Measurements from ENCODE around the gene CXADR. TPM values are rescaled to one million over a fixed set of nuclear protein-coding genes. Genes with fewer than 3 reads are reported as not detected.
"Not testable (repeated sequence)": the region's sequence is repeated elsewhere in the genome, so short reads cannot be mapped to it uniquely, and the experiment has no call there.

The CXADR gene
- total RNA-seq, 2 experiments from 2014 or later = 0.29 to 0.75 TPM

DNA sequence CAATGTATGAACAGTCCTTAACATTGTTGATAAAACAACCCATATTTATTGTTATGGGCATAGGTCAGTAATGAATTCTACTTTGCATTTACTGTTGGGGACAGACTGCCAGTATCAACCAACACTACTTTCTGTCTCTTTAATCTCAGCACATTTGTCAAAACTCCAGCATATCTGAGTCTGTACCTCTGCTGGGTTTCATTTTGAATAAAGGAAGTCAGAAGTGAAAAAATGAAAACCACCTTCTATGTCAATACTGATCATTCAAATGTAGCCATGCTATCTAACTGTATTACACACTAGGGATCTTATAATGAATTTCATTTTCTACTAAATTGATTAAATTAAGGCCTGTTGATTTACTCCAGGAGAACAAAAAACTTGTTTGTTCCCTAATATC, 24.2 kb upstream of the CXADR start:
- no peak overlapping the region for H3K27ac Mint-ChIP-seq
- H3K27me3 Mint-ChIP-seq = peaks cover 2% of the 10 kb centered on the region
- ChIA-PET CTCF (no interaction called here), POLR2A (no interaction called here)
- no peaks in the 10 kb centered on the region for H3K9me3 Mint-ChIP-seq
- no peak overlapping the region for H3K4me3 Mint-ChIP-seq
- intact Hi-C loops (cut with micrococcal nuclease) = loop anchor here (5.0 kb wide), 1 partner anchor 124 kb away; the partner anchor contains the start of gene BTG3
- H3K36me3 Mint-ChIP-seq = no peaks in the 10 kb centered on the region
- H3K4me1 Mint-ChIP-seq (ENCODE audit: low read depth) = peaks cover 11% of the 10 kb centered on the region
- DNase-seq = no peak

DNA sequence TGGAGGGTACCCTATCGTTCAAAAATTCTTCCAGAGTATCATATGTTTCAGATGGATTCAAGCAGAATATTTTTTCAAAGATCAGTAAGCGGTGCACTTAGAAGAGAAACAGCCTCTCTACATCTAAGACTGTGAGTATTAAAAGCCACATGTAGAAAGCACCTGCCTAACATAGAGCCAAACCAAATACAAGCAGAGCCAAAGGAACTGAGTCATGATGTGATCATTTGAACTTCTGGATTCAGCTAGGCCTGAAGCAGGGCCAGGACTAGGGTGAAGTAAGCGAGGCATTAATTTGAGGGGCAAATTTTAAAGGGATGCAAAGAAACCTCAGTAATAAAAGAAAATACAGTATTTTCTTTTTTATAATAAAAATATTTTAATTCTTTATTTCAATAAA, 23.3 kb upstream of the CXADR start:
- H3K36me3 Mint-ChIP-seq, H3K27me3 Mint-ChIP-seq, H3K9me3 Mint-ChIP-seq, H3K27ac Mint-ChIP-seq, DNase-seq, POLR2A ChIA-PET, H3K4me3 Mint-ChIP-seq, CTCF ChIA-PET: not testable (repeated sequence)
- intact Hi-C loops (cut with micrococcal nuclease) = loop anchor here (5.0 kb wide), 1 partner anchor 123 kb away; the partner anchor contains the start of gene BTG3
- peaks cover 11% of the 10 kb centered on the region for H3K4me1 Mint-ChIP-seq (ENCODE audit: low read depth)

DNA sequence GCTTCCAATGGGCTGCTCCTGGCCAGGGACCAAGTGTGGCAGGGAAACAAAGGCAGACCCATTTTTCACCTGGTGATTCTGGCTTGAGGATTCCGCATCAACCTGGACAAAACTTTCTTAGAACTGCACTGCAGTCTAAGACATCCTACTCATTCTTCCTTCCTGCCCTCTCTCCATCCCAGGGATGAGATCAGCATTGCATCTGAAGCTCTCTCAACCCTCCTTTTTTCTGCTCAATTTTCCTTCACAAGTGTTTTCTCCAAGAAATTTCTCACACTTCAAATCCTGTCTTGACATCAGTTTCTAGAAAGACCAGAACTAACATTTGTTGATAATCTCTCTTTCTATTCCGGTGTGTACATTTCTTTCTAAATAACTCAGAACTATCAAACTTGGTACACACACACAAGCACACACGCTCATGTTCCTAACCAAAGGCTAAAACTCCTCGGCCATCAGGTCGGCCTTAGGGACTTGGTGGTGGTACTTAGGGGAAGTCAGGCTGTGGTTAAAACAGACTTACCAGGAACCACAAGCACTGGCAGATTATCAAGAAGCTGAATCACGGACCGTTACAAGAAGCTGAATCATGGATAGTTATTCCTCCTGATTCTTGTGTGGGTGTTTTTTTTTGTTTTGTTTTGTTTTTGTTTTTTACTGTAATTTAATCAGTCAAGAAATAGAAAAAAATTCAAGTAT, 21.0 kb upstream of the CXADR start:
- peak overlapping the region; percentile 9 for H3K27ac Mint-ChIP-seq
- H3K4me3 Mint-ChIP-seq = no peak overlapping the region
- POLR2A ChIA-PET = no interaction called here
- DNase-seq = peak; percentile 33
- H3K36me3 Mint-ChIP-seq = no peaks in the 10 kb centered on the region
- CTCF ChIA-PET = no interaction called here
- peaks cover 11% of the 10 kb centered on the region for H3K4me1 Mint-ChIP-seq (ENCODE audit: low read depth)
- intact Hi-C loops (cut with micrococcal nuclease) = no loop called here
- no peaks in the 10 kb centered on the region for H3K9me3 Mint-ChIP-seq
- peaks cover 5% of the 10 kb centered on the region for H3K27me3 Mint-ChIP-seq

DNA sequence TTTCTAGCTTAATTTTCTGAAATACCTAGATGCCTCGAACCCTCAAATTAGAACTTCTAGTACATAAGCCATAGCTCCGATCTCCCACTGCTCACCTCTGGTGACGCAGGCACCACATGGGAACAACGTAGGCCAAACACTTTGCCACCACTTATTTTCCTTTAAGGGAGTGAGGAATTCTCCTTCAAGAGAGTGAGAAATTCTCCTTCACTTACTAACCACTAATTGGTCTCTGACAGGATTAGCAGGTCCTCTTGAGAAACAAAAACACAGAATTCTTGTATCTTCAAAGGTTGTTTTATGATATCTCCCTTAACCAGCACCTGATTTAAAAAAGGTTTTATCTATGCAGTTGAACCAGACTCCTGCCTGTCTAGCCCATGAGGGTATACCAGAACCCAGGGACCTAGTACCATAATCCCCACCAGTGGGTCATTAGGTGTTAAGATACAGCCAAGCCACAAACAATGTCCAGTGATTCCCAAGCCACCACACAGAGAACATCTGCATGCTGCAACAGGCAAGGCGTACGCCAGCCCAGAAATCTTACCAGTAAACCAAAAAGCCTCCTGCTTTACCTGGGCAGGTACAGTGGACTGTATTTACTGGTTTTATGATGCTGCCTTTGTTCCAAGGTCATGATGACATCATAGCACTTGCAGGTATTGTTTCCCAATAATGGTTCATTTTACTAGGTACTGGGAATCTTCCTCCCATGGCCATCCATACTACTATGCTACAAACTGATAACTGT, 20.3 kb upstream of the CXADR start:
- H3K4me3 Mint-ChIP-seq = no peak overlapping the region
- no peaks in the 10 kb centered on the region for H3K9me3 Mint-ChIP-seq
- DNase-seq = no peak
- H3K36me3 Mint-ChIP-seq = no peaks in the 10 kb centered on the region
- H3K4me1 Mint-ChIP-seq (ENCODE audit: low read depth) = peaks cover 11% of the 10 kb centered on the region
- CTCF ChIA-PET = no interaction called here
- intact Hi-C loops (cut with micrococcal nuclease) = no loop called here
- H3K27me3 Mint-ChIP-seq = peaks cover 5% of the 10 kb centered on the region
- POLR2A ChIA-PET = no interaction called here
- H3K27ac Mint-ChIP-seq = no peak overlapping the region

DNA sequence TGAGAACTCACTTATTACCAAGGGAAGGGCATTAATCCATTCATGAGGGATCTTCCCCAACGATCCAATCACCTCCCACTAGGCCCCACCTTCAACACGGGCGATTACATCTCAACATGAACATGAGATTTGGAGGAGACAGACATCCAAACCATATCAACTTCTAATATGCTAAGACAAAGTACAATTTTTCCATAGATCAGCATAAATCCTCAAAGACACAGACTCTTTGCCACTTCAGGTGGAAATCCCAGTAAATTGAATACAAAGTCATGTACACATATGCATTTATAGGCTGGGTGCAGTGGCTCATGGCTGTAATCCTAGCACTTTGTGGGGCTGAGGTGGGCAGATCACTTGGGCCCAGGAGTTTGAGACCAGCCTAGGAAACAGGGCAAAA, 18.8 kb upstream of the CXADR start:
- Mint-ChIP-seq H3K27me3 (peaks cover 5% of the 10 kb centered on the region), H3K4me1 (ENCODE audit: low read depth) (peaks cover 7% of the 10 kb centered on the region), H3K9me3 (no peaks in the 10 kb centered on the region), H3K36me3 (no peaks in the 10 kb centered on the region), H3K27ac (no peak overlapping the region), H3K4me3 (no peak overlapping the region)
- ChIA-PET POLR2A (no interaction called here), CTCF (no interaction called here)
- intact Hi-C loops (cut with micrococcal nuclease) = no loop called here
- no peak for DNase-seq

DNA sequence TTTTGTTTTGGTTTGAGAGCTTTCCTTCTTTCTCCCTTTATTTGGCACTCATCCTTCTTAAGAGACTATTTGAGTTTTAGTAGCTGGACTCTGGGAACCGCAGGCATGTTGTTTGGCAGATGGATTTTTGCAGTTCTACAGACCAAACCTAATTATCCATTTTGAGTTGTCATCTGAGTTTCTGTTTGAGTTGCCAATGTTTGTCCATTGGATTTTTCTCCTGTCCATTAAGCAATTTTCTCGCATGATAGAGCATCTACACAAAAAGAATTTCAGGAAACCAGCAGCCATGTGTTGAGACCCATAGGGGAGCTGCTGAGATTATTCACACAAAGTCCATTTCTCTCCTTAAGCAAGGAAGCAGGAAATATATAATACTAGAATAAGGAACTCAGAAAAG, 17.2 kb upstream of the CXADR start:
- no peaks in the 10 kb centered on the region for H3K36me3 Mint-ChIP-seq
- intact Hi-C loops (cut with micrococcal nuclease) = no loop called here
- H3K4me1 Mint-ChIP-seq (ENCODE audit: low read depth) = peaks cover 5% of the 10 kb centered on the region
- CTCF ChIA-PET = interaction anchor here (0.6 kb wide), 1 partner anchor 102 kb away, joined by 4 read pairs; no protein-coding TSS in a partner anchor
- H3K4me3 Mint-ChIP-seq = no peak overlapping the region
- H3K27me3 Mint-ChIP-seq = peaks cover 7% of the 10 kb centered on the region
- no peaks in the 10 kb centered on the region for H3K9me3 Mint-ChIP-seq
- H3K27ac Mint-ChIP-seq = no peak overlapping the region
- no peak for DNase-seq
- POLR2A ChIA-PET = no interaction called here

DNA sequence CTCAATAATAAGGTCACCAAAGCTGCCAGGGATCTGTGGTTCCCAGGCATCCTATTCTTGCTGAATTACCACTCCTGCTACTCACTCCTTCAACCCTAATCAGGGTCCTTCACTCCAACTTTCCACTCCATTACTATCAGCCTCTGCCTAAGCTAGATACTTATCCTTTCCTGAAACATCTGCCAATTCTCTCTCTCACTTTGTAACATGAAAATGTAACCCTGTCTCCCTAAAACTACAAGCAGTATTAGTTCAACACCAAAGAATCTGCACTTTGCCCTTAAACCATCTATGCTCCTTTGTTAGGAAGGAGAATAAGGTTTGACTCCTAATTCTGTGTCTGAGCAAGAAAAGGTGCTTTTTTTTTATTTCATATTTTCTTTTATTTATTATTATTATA, 15.5 kb upstream of the CXADR start:
- DNase-seq = no peak
- POLR2A ChIA-PET = no interaction called here
- intact Hi-C loops (cut with micrococcal nuclease) = no loop called here
- Mint-ChIP-seq H3K4me3 (no peak overlapping the region), H3K4me1 (ENCODE audit: low read depth) (no peaks in the 10 kb centered on the region), H3K27me3 (peaks cover 9% of the 10 kb centered on the region), H3K36me3 (no peaks in the 10 kb centered on the region), H3K27ac (no peak overlapping the region), H3K9me3 (no peaks in the 10 kb centered on the region)
- CTCF ChIA-PET = no interaction called here

DNA sequence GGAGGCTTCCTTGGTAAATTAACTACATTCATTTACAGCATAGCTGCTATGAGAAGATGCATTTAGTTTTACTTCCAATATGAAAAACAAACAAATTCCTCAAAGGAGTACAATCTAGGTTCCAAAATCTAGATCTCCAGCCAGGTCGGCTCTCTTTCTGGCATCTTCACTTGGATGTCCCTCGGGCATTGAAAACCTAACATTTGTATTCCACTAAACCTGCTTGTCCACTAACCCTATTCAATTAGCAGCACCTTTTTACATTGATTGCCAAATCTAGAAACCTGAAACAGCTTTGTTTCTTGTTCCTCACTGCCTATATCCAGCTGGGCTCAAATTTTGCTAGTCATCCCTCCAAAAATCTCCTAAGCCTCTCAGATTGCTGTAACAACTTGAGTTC, 14.3 kb upstream of the CXADR start:
- H3K9me3 Mint-ChIP-seq = no peaks in the 10 kb centered on the region
- ChIA-PET CTCF (no interaction called here), POLR2A (no interaction called here)
- DNase-seq = no peak
- no peaks in the 10 kb centered on the region for H3K4me1 Mint-ChIP-seq (ENCODE audit: low read depth)
- no peak overlapping the region for H3K27ac Mint-ChIP-seq
- intact Hi-C loops (cut with micrococcal nuclease) = no loop called here
- H3K4me3 Mint-ChIP-seq = no peak overlapping the region
- H3K27me3 Mint-ChIP-seq = peaks cover 9% of the 10 kb centered on the region
- H3K36me3 Mint-ChIP-seq = no peaks in the 10 kb centered on the region

DNA sequence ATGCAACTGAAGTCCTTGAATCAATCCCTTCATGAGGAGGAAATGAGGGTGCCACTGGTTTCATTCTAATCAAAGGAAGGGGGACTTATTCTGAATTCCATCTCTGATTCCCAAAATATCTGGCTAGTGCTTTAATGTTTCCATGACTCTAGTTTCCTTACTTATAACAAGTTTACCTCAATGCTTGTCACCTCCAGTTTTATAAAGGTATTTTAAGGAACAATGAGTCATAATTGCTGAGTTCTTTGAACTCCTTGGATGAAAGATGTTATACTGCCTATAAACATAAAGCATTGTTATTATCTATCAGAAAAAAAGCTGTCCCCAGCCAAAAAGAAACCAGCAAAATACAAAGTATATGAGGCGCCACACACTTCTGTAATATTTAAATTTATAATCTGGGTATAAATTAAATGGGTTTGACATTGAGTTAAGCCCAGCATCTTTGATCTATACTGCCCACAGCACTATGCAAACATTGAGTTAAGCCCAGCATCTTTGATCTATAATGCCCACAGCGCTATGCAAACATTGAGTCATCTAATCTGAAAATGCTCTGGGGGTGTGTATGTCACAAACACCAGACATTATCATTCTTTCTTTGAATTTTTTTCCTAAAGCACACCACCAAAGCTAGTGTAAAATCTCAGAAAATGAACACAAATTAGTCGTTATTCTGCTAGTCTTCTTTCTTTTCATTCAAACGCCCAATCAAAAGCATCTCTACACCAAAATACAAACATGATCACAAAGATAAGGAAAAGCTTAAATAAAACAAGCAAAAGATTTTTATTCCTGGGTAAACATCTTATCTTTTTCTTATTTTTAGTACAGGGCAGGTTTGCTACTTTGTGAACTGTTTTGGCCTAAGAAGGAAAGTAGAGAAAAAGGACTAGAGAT, 11.5 kb upstream of the CXADR start:
- Mint-ChIP-seq H3K27ac (no peak overlapping the region), H3K4me1 (ENCODE audit: low read depth) (no peaks in the 10 kb centered on the region), H3K36me3 (no peaks in the 10 kb centered on the region), H3K4me3 (no peak overlapping the region), H3K27me3 (peaks cover 5% of the 10 kb centered on the region), H3K9me3 (peaks cover 5% of the 10 kb centered on the region)
- DNase-seq = no peak
- intact Hi-C loops (cut with micrococcal nuclease) = no loop called here
- ChIA-PET POLR2A (no interaction called here), CTCF (no interaction called here)

DNA sequence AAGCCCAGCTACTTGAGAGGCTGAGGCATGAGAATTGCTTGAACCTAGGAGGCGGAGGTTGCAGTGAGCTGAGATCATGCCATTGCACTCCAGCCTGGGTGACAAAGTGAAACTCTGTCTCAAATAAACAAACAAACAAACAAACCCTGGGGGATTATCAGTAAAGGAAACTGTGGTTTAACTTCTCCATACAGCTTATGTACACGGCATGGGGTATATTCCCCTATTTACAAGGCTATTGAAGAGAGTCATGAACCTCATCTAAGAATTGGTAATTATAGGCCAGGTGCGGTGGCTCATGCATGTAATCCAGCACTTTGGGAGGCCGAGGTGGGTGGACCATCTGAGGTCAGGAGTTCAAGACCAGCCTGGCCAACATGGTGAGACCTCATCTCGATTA, 9.9 kb upstream of the CXADR start:
- CTCF ChIA-PET = interaction anchor here (1.8 kb wide), 1 partner anchor 9 kb away, joined by 6 read pairs; no protein-coding TSS in a partner anchor
- H3K9me3 Mint-ChIP-seq; DNase-seq; H3K4me3 Mint-ChIP-seq; H3K27ac Mint-ChIP-seq; intact Hi-C loops (cut with micrococcal nuclease); H3K36me3 Mint-ChIP-seq; H3K4me1 Mint-ChIP-seq (ENCODE audit: low read depth); POLR2A ChIA-PET; H3K27me3 Mint-ChIP-seq: not testable (repeated sequence)

DNA sequence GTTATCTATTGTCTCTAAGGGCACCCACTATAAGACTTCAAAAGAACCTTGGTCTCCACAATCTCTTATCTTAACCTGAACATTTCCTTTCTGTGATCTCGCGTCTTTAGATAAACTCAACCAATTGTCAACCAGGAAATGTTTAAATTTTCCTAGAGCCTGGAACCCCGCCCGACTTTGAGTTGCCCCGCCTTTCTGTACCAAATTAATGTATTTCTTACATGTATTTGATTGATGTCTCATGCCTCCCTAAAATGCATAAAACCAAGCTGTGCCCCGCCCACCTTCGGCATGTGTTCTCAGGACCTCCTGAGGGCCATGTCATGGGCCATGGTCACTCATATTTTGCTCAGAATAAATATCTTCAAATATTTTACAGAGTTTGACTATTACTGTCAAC, 5.9 kb upstream of the CXADR start:
- CTCF ChIA-PET = no interaction called here
- Mint-ChIP-seq H3K27me3 (peaks cover 2% of the 10 kb centered on the region), H3K27ac (no peak overlapping the region), H3K4me1 (ENCODE audit: low read depth) (peaks cover 2% of the 10 kb centered on the region), H3K4me3 (no peak overlapping the region), H3K36me3 (no peaks in the 10 kb centered on the region), H3K9me3 (peaks cover 9% of the 10 kb centered on the region)
- no peak for DNase-seq
- POLR2A ChIA-PET = no interaction called here
- intact Hi-C loops (cut with micrococcal nuclease) = no loop called here

DNA sequence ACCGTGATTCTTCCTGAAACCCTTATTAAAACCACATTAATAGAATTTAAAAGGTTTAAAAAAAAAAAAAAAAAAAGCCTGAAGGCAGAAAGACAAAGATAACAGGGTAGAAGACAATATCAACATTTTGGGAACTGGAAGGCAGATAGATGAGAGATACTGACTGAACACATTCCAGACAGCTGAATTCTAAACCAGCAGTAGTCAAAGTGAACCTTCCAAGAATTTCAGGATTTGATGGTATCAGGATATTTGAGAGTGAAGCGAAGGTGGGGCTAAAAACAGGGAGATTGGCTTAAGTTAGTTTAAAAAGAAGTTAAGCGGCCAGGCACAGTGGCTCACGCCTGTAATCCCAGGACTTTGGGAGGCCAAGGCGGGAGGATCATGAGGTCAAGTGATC, 5.3 kb upstream of the CXADR start:
- Mint-ChIP-seq H3K9me3 (peaks cover 9% of the 10 kb centered on the region), H3K36me3 (no peaks in the 10 kb centered on the region), H3K27ac (no peak overlapping the region), H3K4me1 (ENCODE audit: low read depth) (peaks cover 6% of the 10 kb centered on the region), H3K4me3 (no peak overlapping the region), H3K27me3 (peaks cover 2% of the 10 kb centered on the region)
- intact Hi-C loops (cut with micrococcal nuclease) = no loop called here
- ChIA-PET CTCF (no interaction called here), POLR2A (no interaction called here)
- DNase-seq = no peak

Measured in activated CD4-positive, alpha-beta memory T cell treated with anti-CD3 and anti-CD28 coated beads for 36 hours (primary cell).